Panc1 (cell line): ENCODE results near the gene ZNF385C. TPM values are rescaled to one million over a fixed set of nuclear protein-coding genes. Genes with fewer than 3 reads are reported as not detected.
A peak's percentile ranks its signal among the peaks of the same experiment; 100 is the strongest.
"Not testable (repeated sequence)": the region's sequence is repeated elsewhere in the genome, so short reads cannot be mapped to it uniquely, and the experiment has no call there.

Source experiments
- ATAC-seq: fragments of 200-7000 bp; cut with Tn5 transposase; 2 replicates; pipeline ENCODE4 v1.9.1; 2020; ENCODE audit warnings: mild to moderate bottlenecking, moderate library complexity
- BruUV-seq: library from RNA; stranded (reverse); fragments of 400-500 nt; replicated peaks from 2 replicates; lab custom pipeline; 2021; lab: Mats Ljungman, UMichigan
- CTCF ChIA-PET: fragments of 300-600 bp; sonication (Branson Sonifier 250); formaldehyde crosslinking; loops from one replicate; lab custom pipeline; 2022; ENCODE audit warnings: antibody characterized with exemption; lab: Charles Lee
- POLR2A ChIA-PET: fragments of 300-600 bp; sonication (Branson Sonifier 250); formaldehyde crosslinking; loops from one replicate; lab custom pipeline; 2022; ENCODE audit warnings: antibody characterized with exemption; lab: Charles Lee
- DNase-seq: peaks from one replicate; pipeline ENCODE4 v3.0.0-alpha.2; 2010; ENCODE audit warnings: low read depth, low spot score
- H3K27ac ChIP-seq: 2 replicates; pipeline ENCODE4 v1.5.1; 2011; ENCODE audit warnings: mild to moderate bottlenecking, low read length, inconsistent platforms
- H3K27me3 ChIP-seq: fragments of 200-500 bp; sonication (Bioruptor generic); 2 replicates; pipeline ENCODE4 v1.6.0; 2014; ENCODE audit warnings: low read length, inconsistent platforms; ENCODE audit not compliant: control insufficient read depth, insufficient read depth
- H3K36me3 ChIP-seq: fragments of 200-500 bp; sonication (Bioruptor generic); 2 replicates; pipeline ENCODE4 v1.5.1; 2014; ENCODE audit warnings: inconsistent platforms, mild to moderate bottlenecking, low read length, moderate library complexity; ENCODE audit not compliant: control insufficient read depth, insufficient read depth
- H3K4me1 ChIP-seq: 2 replicates; pipeline ENCODE4 v1.5.1; 2011; ENCODE audit warnings: inconsistent platforms, mild to moderate bottlenecking, low read length, moderate library complexity; ENCODE audit not compliant: control insufficient read depth, insufficient read depth
- H3K4me3 ChIP-seq, 2 experiments: 2 replicates each; pipeline ENCODE4 v1.5.1; 2011 to 2012; ENCODE audit warnings: low read depth in 2 of 2, low read length in 2 of 2, mild to moderate bottlenecking in 2 of 2, inconsistent platforms in 1 of 2, moderate library complexity in 1 of 2
- H3K9me3 ChIP-seq: fragments of 200-500 bp; sonication (Bioruptor generic); 2 replicates; pipeline ENCODE4 v1.5.1; 2014; ENCODE audit warnings: low read depth, mild to moderate bottlenecking, inconsistent platforms, low read length, moderate library complexity; ENCODE audit not compliant: control insufficient read depth, insufficient read depth
- CTCF ChIP-seq: fragments of 450-650 bp; IDR thresholded peaks from 2 replicates; pipeline ENCODE4 v1.5.1; 2017; ENCODE audit warnings: mild to moderate bottlenecking
- POLR2AphosphoS5 ChIP-seq: IDR thresholded peaks from 2 replicates; pipeline ENCODE4 v1.6.1; 2012; ENCODE audit warnings: mild to moderate bottlenecking, low read depth, low read length, moderate library complexity
- REST ChIP-seq, 2 experiments: IDR thresholded peaks; 2 replicates each; pipeline ENCODE4 v1.6.1; 2011 to 2012; ENCODE audit warnings: low read depth in 2 of 2, control low read depth in 1 of 2, low read length in 1 of 2, mild to moderate bottlenecking in 1 of 2, moderate library complexity in 1 of 2; ENCODE audit not compliant: insufficient read depth in 1 of 2
- SIN3A ChIP-seq: IDR thresholded peaks from 2 replicates; pipeline ENCODE4 v1.6.1; 2012; ENCODE audit warnings: low read depth, mild to moderate bottlenecking, low read length, moderate library complexity, borderline replicate concordance; ENCODE audit not compliant: insufficient read depth
- TCF7L2 ChIP-seq: IDR thresholded peaks from 2 replicates; pipeline ENCODE4 v1.6.1; 2011; ENCODE audit warnings: mild to moderate bottlenecking, low read depth, low read length, inconsistent platforms
- in situ Hi-C: cut with HindIII; loops from 2 replicates; pipeline ENCODE4 v1.10.0; 2016; ENCODE audit warnings: low sequenced_read_pairs, low pct_unique_long_range_greater_than_20kb
- intact Hi-C: fragments of 100-400 bp; cut with micrococcal nuclease; formaldehyde crosslinking; loops from one replicate; pipeline ENCODE4 v1.10.0; 2022; ENCODE audit not compliant: unreplicated experiment
- total RNA-seq: library from RNA; stranded (reverse); gene quantifications from one replicate; pipeline ENCODE4 v1.2.1, GENCODE V29; 2021; ENCODE audit not compliant: unreplicated experiment

Gene ZNF385C
- total RNA-seq, 1 experiment from 2014 or later = 0.21 TPM

GRCh38 chr17:42013740-42014139 lies 84.5 kb downstream of the ZNF385C start:
- CTCF ChIA-PET, POLR2A ChIA-PET, DNase-seq, H3K9me3 ChIP-seq, H3K27ac ChIP-seq, H3K4me3 ChIP-seq, H3K36me3 ChIP-seq, intact Hi-C loops, H3K4me1 ChIP-seq, ATAC-seq, H3K27me3 ChIP-seq, in situ Hi-C loops, BruUV-seq: not testable (repeated sequence)

- H3K27ac ChIP-seq, ATAC-seq, H3K4me3 ChIP-seq, BruUV-seq, in situ Hi-C loops, H3K27me3 ChIP-seq, intact Hi-C loops, H3K4me1 ChIP-seq, DNase-seq, CTCF ChIA-PET, H3K9me3 ChIP-seq, H3K36me3 ChIP-seq: not testable (repeated sequence)
- POLR2A ChIA-PET = interaction anchor here (0.6 kb wide), 1 partner anchor 12 kb away, joined by 11 read pairs; no protein-coding TSS in a partner anchor
Observed at GRCh38 chr17:42012363-42012762, 85.9 kb downstream of the ZNF385C start.

GRCh38 chr17:42010898-42011516 lies 87.3 kb downstream of the ZNF385C start:
- no peak overlapping the region for H3K4me3 ChIP-seq
- H3K27me3 ChIP-seq = no peaks in the 10 kb centered on the region
- peaks cover 3% of the 10 kb centered on the region; the same call in 1 of the 2 replicates for H3K4me1 ChIP-seq
- BruUV-seq = TSS peak; percentile 4
- POLR2A ChIA-PET = no interaction called here
- DNase-seq (no peak), ATAC-seq (no peak)
- CTCF ChIA-PET = no interaction called here
- no peak for TF ChIP-seq TCF7L2
- TF ChIP-seq POLR2AphosphoS5 = no peak
- no peak for TF ChIP-seq CTCF
- no peak for TF ChIP-seq REST (IDR thresholded peaks at IDR 0.05; ENCODE audit: insufficient read depth in 1 of 2, low read depth in 2 of 2, low read length in 1 of 2)
- TF ChIP-seq SIN3A = no peak
- H3K9me3 ChIP-seq = no peaks in the 10 kb centered on the region
- in situ Hi-C loops = no loop called here
- H3K27ac ChIP-seq = no peak overlapping the region
- intact Hi-C loops = no loop called here
- no peaks in the 10 kb centered on the region; the same call in 1 of the 2 replicates for H3K36me3 ChIP-seq

GRCh38 chr17:42010266-42010680 lies 88.0 kb downstream of the ZNF385C start:
- POLR2A ChIA-PET, H3K27me3 ChIP-seq, BruUV-seq, ATAC-seq, H3K9me3 ChIP-seq, H3K27ac ChIP-seq, H3K4me1 ChIP-seq, intact Hi-C loops, in situ Hi-C loops, H3K36me3 ChIP-seq, DNase-seq, CTCF ChIA-PET, H3K4me3 ChIP-seq: not testable (repeated sequence)
